Gastrocnemius medialis (tissue), 4 donors: ENCODE data around the gene PPDPF. TPM values are rescaled to one million over a fixed set of nuclear protein-coding genes. Genes with fewer than 3 reads are reported as not detected.

Experiments used
- ATAC-seq, 2 donors: fragments of 150-250 bp; one replicate each; pipeline ENCODE4 v1.9.1; 2016
- DNase-seq, 2 donors: peaks; one replicate each; pipeline ENCODE4 v3.0.0-alpha.2; 2019
- H3K27ac ChIP-seq, 4 donors: fragments of 200-600 bp; sonication (generic); 1 replicate in 1 of 4; 2 replicates in 3 of 4; pipeline ENCODE4 v1.5.1; 2016 to 2018; ENCODE audit warnings: mild to moderate bottlenecking in 2 of 4, moderate library complexity in 1 of 4
- H3K27me3 ChIP-seq, 3 donors: fragments of 200-600 bp; sonication (generic) in 2 of 3; 1 replicate in 1 of 3; 2 replicates in 2 of 3; pipeline versions ENCODE4 v1.5.1 to v1.6.0; 2016 to 2019; ENCODE audit warnings: mild to moderate bottlenecking in 1 of 3, moderate library complexity in 1 of 3
- H3K36me3 ChIP-seq, 2 donors: fragments of 200-600 bp; sonication (generic) in 1 of 2; one replicate each; pipeline ENCODE4 v1.5.1; 2017 to 2018
- H3K4me1 ChIP-seq, 2 donors: fragments of 200-600 bp; sonication (generic) in 1 of 2; one replicate each; pipeline ENCODE4 v1.5.1; 2016 to 2017; ENCODE audit warnings: mild to moderate bottlenecking in 2 of 2
- H3K4me3 ChIP-seq, 4 donors: fragments of 200-600 bp; sonication (generic) in 3 of 4; 1 replicate in 1 of 4; 2 replicates in 3 of 4; pipeline ENCODE4 v1.5.1; 2016 to 2019; ENCODE audit warnings: mild to moderate bottlenecking in 2 of 4
- H3K9me3 ChIP-seq, 3 donors: fragments of 200-600 bp; sonication (generic) in 2 of 3; 1 replicate in 1 of 3; 2 replicates in 2 of 3; pipeline ENCODE4 v1.5.1; 2016 to 2019
- CTCF ChIP-seq, 5 experiments: fragments of 450-650 bp in 3 of 5; fragments of 200-600 bp in 2 of 5; sonication (generic) in 2 of 5; IDR thresholded peaks in 4 of 5; conservative IDR thresholded peaks in 1 of 5; 1 replicate in 4 of 5; 2 replicates in 1 of 5; pipeline ENCODE4 v1.5.1; 2016 to 2019; ENCODE audit warnings: antibody characterized with exemption in 5 of 5, mild to moderate bottlenecking in 3 of 5, moderate library complexity in 3 of 5
- POLR2A ChIP-seq, 2 donors: fragments of 450-650 bp; IDR thresholded peaks; one replicate each; pipeline ENCODE4 v1.6.1; 2017; ENCODE audit warnings: antibody characterized with exemption in 2 of 2, mild to moderate bottlenecking in 2 of 2, moderate library complexity in 2 of 2
- in situ Hi-C, 4 donors: fragments of 200-750 bp; cut with MboI; loops; one replicate each; pipeline versions ENCODE4 v1.15.0 to v1.8.0; 2017; ENCODE audit warnings: low sequenced_read_pairs in 4 of 4
- intact Hi-C: fragments of 100-400 bp; cut with DNase I; formaldehyde crosslinking; loops from one replicate; pipeline ENCODE4 v1.15.1; 2023; ENCODE audit warnings: low total_unique reads
- total RNA-seq, 4 donors: library from RNA; depleted of rRNA; stranded (reverse); fragments of >200 nt; gene quantifications; one replicate each; pipeline versions ENCODE4 v1.1.0 to v1.2.3, GENCODE V29; 2016

Gene PPDPF
- total RNA-seq, 4 donors from 2014 or later, result 50.2 to 207 (median 76.1) TPM

DNA sequence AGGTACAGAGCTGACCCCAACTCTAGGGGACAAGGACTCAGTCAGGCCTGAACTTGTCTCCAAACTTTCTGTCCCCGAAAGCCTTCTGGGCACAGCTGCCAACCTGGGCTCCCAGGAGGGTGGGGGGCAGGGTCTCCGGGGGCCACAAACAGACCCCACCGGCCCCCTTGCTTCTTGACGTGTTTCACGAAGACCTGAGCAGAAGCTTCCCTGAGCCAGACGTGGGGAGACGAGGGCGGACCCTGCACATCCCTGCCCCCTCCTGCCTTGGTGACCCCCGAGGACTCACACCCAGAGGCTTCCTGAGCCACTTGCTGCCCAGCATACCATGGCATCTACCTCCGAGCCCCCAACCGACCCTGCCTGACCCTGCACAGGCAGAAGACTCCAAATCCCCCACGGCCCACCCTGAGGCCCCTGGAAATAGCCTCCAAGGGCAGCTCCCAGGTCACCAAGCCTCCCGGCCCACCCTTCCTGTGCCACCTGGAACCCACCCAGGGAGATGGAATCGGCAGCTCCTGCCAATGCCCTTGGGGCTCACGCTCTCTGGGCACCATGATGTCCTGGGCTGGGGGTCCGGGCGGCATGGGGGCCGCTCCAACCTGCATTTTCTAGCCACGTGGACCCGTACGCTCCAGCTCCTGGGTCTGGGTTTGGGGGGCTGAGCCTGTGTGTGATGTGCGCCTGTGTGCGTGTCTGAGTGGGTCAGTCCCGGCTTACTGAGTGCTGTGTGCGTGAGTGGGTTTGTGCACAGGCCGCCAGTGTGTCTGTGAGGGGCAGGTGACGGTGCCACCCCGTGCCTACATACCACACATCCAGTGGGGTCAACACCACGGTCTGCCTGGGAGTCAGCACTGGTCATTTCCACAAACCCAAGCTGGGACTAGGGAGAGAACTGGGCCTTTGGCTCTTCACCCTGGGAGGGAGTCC is 19.1 kb downstream of the PPDPF start:
- intact Hi-C loops, result loop anchor here (2.0 to 5.0 kb wide), 2 partner anchors 73 to 257 kb away; no protein-coding TSS in a partner anchor
- no peak overlapping the region for H3K4me3 ChIP-seq
- in situ Hi-C loops, result loop anchor here in 1 of 4 donors (25.0 kb wide), 1 partner anchor 98 kb away; the partner anchor contains the start of gene GMEB2
- no peaks in the 10 kb centered on the region for H3K9me3 ChIP-seq
- H3K27me3 ChIP-seq, result peaks cover 9 to 19% (median 16%) of the 10 kb centered on the region in 3 donors
- no peak for ATAC-seq
- no peak for DNase-seq
- no peaks in the 10 kb centered on the region for H3K36me3 ChIP-seq
- TF ChIP-seq POLR2A (IDR thresholded peaks at IDR 0.05) (no peak), CTCF (IDR thresholded peaks at IDR 0.05 in 4 of 5, conservative IDR thresholded peaks at IDR 0.05 in 1 of 5) (no peak)
- no peak overlapping the region for H3K27ac ChIP-seq
- H3K4me1 ChIP-seq, result peaks cover 0 to 4% of the 10 kb centered on the region in 2 donors

GRCh38 chr20:63540417-63541186 is 20.0 kb downstream of the PPDPF start:
- Histone ChIP-seq H3K9me3 (no peaks in the 10 kb centered on the region), H3K27me3 (peaks cover 4 to 11% (median 8%) of the 10 kb centered on the region in 3 donors), H3K36me3 (no peaks in the 10 kb centered on the region), H3K4me1 (peaks cover 0 to 4% of the 10 kb centered on the region in 2 donors), H3K27ac (no peak overlapping the region), H3K4me3 (no peak overlapping the region)
- in situ Hi-C loops (loop anchor here in 1 of 4 donors (25.0 kb wide), 1 partner anchor 97 kb away; the partner anchor contains the start of gene GMEB2), intact Hi-C loops (no loop called here)
- TF ChIP-seq POLR2A (IDR thresholded peaks at IDR 0.05), result no peak
- no peak for TF ChIP-seq CTCF (IDR thresholded peaks at IDR 0.05 in 4 of 5, conservative IDR thresholded peaks at IDR 0.05 in 1 of 5)
- no peak for ATAC-seq
- DNase-seq, result no peak

DNA sequence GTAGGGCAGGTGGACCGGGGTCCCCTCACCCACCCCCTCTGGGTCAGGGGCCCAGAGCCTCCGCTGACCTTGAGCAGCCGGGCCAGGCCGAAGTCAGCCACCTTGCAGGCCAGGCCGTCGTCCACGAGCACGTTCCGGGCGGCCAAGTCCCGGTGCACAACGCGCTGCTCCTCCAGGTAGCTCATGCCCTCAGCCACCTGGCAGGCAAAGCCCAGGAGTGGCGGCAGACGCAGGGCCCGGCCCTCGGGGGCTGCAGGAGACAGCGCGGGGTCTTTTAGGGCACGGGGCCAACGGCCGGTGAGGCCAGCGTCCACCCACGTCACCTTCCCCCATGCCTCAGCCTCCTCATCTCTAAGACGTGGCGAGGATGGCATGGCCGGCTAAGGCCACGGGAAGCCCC is 20.8 kb downstream of the PPDPF start:
- in situ Hi-C loops, result loop anchor here in 1 of 4 donors (25.0 kb wide), 1 partner anchor 96 kb away; the partner anchor contains the start of gene GMEB2
- H3K4me1 ChIP-seq, result peaks cover 0 to 4% of the 10 kb centered on the region in 2 donors
- ATAC-seq (no peak), DNase-seq (no peak)
- intact Hi-C loops, result no loop called here
- no peaks in the 10 kb centered on the region for H3K36me3 ChIP-seq
- no peaks in the 10 kb centered on the region for H3K9me3 ChIP-seq
- no peak overlapping the region for H3K27ac ChIP-seq
- no peak overlapping the region for H3K4me3 ChIP-seq
- no peak for TF ChIP-seq CTCF (IDR thresholded peaks at IDR 0.05 in 4 of 5, conservative IDR thresholded peaks at IDR 0.05 in 1 of 5)
- no peak for TF ChIP-seq POLR2A (IDR thresholded peaks at IDR 0.05)
- peaks cover 4 to 10% (median 8%) of the 10 kb centered on the region in 3 donors for H3K27me3 ChIP-seq

- intact Hi-C loops (no loop called here), in situ Hi-C loops (loop anchor here in 1 of 4 donors (25.0 kb wide), 1 partner anchor 95 kb away; the partner anchor contains the start of gene GMEB2)
- DNase-seq (no peak), ATAC-seq (no peak)
- Histone ChIP-seq H3K36me3 (no peaks in the 10 kb centered on the region), H3K27me3 (peaks cover 6 to 10% (median 9%) of the 10 kb centered on the region in 3 donors), H3K27ac (no peak overlapping the region), H3K4me1 (peaks cover 0 to 4% of the 10 kb centered on the region in 2 donors), H3K4me3 (no peak overlapping the region), H3K9me3 (no peaks in the 10 kb centered on the region)
- TF ChIP-seq CTCF (IDR thresholded peaks at IDR 0.05 in 4 of 5, conservative IDR thresholded peaks at IDR 0.05 in 1 of 5), result no peak
- no peak for TF ChIP-seq POLR2A (IDR thresholded peaks at IDR 0.05)
These were observed 21.5 kb downstream of the PPDPF start for GRCh38 chr20:63542031-63542559.
